Inflammatory macrophage (primary cell): ENCODE results near the gene SRY.
"Not testable (repeated sequence)": the region's sequence is repeated elsewhere in the genome, so short reads cannot be mapped to it uniquely, and the experiment has no call there.

Experiments used
- DNase-seq, 2 donors: peaks; one replicate each; pipeline ENCODE4 v3.0.0-alpha.2; 2020 to 2022
- total RNA-seq, 18 experiments: gene quantifications; one replicate each; lab custom pipeline; 2026; ENCODE audit warnings: mixed read lengths in 6 of 18, inconsistent platforms in 2 of 18; lab: John Stamatoyannopoulos, UW

Gene SRY
- 0 to 0.03 (median 0) reads per million in 18 experiments for total RNA-seq

DNA sequence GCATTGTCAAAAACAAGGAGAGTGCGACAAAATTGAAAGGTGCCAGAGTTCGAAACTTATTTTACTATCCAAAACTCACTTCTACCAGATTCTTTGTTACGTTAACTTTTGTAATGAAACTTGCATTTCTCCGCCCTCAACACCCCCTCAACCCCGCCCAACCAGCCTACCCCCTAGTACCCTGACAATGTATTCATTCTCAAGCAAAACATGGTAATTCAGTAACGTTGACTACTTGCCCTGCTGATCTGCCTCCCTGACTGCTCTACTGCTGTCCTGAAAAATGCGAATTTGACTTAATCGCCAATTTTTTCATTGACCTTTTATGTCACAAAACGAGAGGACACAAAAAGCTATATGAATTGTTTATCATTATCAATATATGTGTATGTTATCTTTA, at the start of gene SRY:
SRY (minus strand) TSS at position 83 of the 400 bp plus-strand sequence; CDS start at position 4, 79 bp downstream.
- DNase-seq = no peak

DNA sequence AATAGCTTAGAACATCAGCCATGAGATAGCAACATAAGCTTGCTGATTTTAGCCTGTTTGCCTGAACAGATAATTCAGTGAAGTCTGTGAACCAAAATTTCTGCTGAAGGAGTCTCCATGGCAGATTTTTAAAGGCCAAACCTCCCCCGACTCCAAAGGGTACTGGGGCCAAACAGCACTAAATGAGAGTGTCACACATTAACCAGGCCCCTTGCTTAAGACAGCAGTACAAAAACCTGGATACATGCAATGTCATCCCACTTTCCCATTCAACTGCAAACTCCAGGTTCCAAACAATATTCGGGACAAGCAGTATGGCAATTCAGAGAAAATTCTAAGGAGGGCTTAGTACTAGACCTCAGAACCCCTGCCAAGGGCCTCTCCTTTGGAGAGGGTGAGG, 49.6 kb upstream of the SRY start:
- no peak for DNase-seq

DNA sequence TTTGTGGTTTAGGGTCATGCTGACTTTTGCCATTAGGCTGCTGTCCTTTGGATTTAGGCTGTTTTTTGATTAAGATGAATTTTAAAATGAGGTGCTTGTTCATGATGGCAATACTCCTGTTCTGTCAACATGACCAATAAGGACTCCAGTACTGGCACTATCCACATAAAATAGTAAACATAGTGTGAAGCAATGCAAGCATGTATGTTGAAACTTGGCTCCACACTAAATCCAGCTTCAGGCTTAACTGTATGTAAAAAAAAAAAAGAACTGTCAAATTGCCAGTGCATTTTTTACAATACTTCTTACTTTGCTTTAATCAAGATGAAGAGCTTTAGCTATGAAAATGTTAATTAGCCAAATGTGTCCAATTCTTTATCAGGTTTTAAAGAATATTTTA, 47.7 kb upstream of the SRY start:
- no peak for DNase-seq

DNA sequence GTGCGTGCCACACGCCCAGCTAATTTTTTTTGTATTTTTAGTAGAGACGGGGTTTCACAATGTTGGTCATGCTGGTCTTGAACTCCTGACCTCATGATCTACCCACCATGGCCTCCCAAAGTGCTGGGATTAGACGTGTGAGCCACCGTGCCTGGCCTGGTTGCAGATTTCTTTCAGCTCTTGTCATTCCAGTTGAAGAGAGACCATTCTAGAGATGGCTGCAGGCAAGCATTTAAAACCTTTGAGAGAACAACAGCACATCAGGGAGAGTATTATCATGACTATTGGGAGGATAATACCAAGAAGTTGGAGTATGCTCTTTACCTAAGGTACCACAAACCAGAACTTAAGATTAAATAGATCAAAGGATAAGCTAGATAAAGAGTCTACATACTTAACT, 41.0 kb upstream of the SRY start:
- DNase-seq = no peak

DNA sequence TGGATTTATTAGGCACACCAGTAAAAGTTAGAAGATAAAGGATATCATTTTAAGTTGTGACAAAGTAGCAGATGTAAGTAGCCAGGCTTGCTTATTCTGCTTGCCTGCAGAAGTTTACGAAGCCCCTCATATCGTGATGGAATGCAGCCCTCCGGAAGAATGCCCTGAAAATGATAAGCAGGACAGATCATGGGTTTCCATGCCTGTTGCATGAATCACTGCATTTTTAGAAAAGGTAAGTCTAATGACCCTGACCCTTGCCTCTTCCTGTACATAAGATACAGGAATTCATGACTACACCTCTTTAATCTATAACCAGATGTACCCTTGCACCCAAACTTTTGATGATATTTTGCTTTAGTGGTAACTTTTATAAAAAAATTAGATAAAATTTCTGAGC, 37.0 kb upstream of the SRY start:
- DNase-seq = no peak

DNA sequence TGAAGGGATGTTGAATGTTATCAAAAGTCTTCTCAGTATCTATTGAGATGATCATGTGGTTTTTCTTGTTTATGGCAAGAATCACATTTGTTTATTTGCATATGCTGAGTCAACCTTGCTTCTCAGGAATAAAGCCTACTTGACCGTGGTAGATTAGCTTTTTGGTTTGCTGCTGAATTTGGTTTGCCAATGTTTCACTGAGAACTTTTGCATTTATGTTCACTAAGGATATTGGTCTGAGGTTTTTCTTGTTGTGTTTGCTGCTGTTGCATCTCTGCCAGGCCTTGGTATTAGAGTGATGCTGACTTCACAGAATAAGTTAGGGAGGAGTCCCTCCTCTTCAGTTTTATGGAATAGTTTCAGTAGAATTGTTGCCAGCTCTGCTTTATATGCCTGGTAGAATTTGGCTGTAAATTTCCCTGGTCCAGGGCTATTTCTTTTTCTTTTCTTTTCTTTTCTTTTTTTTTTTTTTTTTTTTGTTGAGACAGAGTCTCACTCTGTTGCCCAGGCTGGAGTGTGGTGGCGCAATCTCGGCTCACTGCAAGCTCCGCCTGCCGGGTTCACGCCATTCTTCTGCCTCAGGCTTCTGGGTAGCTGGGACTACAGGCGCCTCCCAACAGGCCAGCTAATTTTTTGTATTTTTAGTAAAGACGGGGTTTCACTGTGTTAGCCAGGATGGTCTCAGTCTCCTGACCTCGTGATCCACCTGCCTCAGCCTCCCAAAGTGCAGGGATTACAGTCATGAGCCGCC, 29.8 kb upstream of the SRY start:
- DNase-seq = not testable (repeated sequence)

DNA sequence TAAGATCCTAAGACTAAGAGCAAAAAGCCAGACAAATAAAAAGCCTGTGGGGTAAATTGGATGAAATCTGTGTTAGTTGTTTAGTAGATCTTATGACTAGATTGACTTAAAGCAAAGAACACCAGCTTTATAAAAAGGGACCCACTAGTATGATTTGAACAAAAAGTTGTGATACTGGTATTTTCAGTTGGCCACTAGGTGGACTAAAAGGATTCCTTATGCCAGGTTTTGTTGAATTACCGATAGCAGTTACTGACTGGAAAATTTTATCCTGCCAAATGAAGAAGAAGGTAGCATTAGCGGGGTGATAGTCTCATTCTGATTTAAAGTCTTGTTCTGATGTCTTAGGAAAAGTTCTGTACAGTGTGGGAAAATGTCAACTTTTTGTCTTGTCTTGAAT, 12.8 kb upstream of the SRY start:
- DNase-seq = peak in 1 of 2 donors; percentile 2

DNA sequence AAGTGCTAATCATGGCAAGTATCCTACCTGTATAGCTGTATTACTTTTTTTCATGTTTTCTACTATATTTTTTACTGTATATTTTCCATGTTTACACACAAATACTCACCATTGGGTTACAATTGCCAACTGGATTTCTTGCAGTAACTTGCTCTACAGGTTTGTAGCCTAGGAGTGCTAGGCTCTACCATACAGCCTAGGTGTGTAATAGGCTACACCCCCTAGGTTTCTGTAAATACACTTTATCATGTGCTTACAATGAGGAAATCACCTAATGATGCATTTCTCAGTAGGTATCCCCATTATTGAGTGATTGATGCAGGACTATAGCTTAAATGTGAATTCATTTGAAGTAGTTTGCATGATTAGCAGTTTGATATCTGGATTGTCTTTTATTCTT, 10.5 kb upstream of the SRY start:
- no peak for DNase-seq

DNA sequence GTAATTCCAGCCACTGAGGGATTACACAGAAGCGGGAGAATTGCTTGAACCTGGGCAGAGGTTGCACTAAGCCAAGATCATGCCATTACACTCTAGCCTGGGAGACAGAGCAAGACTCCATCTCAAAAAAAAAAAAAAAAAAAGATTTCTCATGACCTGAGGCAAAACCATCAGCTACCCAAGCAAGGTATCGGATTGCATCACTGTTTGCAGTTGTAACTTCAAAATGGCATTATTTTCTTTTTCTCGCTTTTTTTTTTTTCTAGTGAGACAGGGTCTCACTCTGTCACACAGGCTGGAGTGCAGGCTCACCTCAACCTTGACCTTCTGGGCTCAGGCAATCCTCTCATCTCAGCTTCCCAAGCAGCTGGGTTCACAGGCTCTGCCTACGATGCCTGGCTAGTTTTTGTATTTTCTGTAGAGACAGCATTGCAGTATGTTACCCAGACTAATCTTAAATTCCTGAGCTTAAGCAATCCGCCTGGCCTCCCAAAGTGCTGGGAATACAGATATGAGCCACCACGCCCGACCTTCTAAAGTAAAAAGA, 9.6 kb upstream of the SRY start:
- no peak for DNase-seq

DNA sequence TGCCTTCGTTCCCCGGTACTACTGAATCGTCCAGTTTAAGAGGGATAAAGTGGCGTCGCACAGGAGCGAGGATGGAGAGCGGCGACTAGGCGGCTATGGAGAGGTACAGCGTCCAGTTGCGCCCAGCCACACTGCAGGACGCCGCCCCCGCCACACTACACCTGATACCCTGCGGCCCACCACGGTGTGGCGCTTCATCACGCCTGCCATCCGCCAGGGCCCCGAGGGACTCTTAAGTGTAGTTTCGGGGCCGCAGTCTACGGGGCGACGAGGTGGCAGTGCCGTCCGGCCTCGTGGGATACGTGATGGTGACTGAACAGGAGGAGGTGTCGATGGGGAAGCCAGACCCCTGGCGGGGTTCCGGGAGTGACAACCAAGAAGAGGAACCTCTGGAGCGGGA, 2.3 kb upstream of the SRY start:
- DNase-seq = no peak

DNA sequence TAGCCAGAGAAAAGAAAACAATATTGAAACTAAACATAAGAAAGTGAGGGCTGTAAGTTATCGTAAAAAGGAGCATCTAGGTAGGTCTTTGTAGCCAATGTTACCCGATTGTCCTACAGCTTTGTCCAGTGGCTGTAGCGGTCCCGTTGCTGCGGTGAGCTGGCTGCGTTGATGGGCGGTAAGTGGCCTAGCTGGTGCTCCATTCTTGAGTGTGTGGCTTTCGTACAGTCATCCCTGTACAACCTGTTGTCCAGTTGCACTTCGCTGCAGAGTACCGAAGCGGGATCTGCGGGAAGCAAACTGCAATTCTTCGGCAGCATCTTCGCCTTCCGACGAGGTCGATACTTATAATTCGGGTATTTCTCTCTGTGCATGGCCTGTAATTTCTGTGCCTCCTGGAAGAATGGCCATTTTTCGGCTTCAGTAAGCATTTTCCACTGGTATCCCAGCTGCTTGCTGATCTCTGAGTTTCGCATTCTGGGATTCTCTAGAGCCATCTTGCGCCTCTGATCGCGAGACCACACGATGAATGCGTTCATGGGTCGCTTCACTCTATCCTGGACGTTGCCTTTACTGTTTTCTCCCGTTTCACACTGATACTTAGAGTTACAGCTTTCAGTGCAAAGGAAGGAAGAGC, 488 bp downstream of the SRY start:
- DNase-seq = no peak
